Liver (tissue), 9 donors: ENCODE results near the gene CATSPER4. TPM values are rescaled to one million over a fixed set of nuclear protein-coding genes. Genes with fewer than 3 reads are reported as not detected.

Experiments
- DNase-seq: peaks from one replicate; pipeline ENCODE4 v3.0.0-alpha.2; 2017; ENCODE audit warnings: low spot score
- H3K27ac ChIP-seq, 2 donors: one replicate each; pipeline ENCODE4 v1.7.0; 2013; ENCODE audit warnings: inconsistent platforms in 2 of 2, low read length in 2 of 2, control low read depth in 1 of 2, low read depth in 1 of 2, mild to moderate bottlenecking in 1 of 2
- H3K27me3 ChIP-seq, 4 donors: one replicate each; pipeline versions ENCODE4 v1.6.1 to v1.7.0; 2013; ENCODE audit warnings: low read length in 3 of 4, inconsistent platforms in 1 of 4, mild to moderate bottlenecking in 1 of 4, moderate library complexity in 1 of 4; ENCODE audit not compliant: control insufficient read depth in 4 of 4, insufficient read depth in 4 of 4
- H3K36me3 ChIP-seq, 4 donors: one replicate each; pipeline versions ENCODE4 v1.6.1 to v1.7.0; 2013; ENCODE audit warnings: low read length in 3 of 4, mild to moderate bottlenecking in 3 of 4, low read depth in 1 of 4, moderate library complexity in 1 of 4; ENCODE audit not compliant: control insufficient read depth in 4 of 4, insufficient read depth in 3 of 4
- H3K4me1 ChIP-seq, 4 donors: one replicate each; pipeline versions ENCODE4 v1.6.1 to v1.7.0; 2013; ENCODE audit warnings: low read length in 3 of 4, mild to moderate bottlenecking in 3 of 4, moderate library complexity in 1 of 4; ENCODE audit not compliant: control insufficient read depth in 4 of 4, insufficient read depth in 4 of 4
- H3K4me3 ChIP-seq, 3 donors: one replicate each; pipeline versions ENCODE4 v1.6.1 to v1.7.0; 2013; ENCODE audit warnings: low read length in 3 of 3, control low read depth in 1 of 3, low read depth in 1 of 3, mild to moderate bottlenecking in 1 of 3
- H3K9ac ChIP-seq, 2 donors: one replicate each; pipeline ENCODE4 v1.7.0; 2013; ENCODE audit warnings: low read length in 2 of 2, mild to moderate bottlenecking in 2 of 2, moderate library complexity in 2 of 2, control low read depth in 1 of 2, low read depth in 1 of 2
- H3K9me3 ChIP-seq, 4 donors: one replicate each; pipeline versions ENCODE4 v1.6.1 to v1.7.0; 2013; ENCODE audit warnings: low read length in 3 of 4; ENCODE audit not compliant: control insufficient read depth in 4 of 4
- ATF3 ChIP-seq: IDR thresholded peaks from 2 replicates; pipeline ENCODE4 v1.6.1; 2016; ENCODE audit warnings: antibody characterized with exemption
- CTCF ChIP-seq: fragments of 150-350 bp; IDR thresholded peaks from 2 replicates; pipeline ENCODE4 v1.5.1; 2017; ENCODE audit warnings: improper control_type of control experiment, low read depth, low read length; ENCODE audit not compliant: missing input control
- EGR1 ChIP-seq, 2 donors: IDR thresholded peaks; 2 replicates each; pipeline ENCODE4 v1.6.1; 2016 to 2018; ENCODE audit warnings: antibody characterized with exemption in 2 of 2, low read depth in 2 of 2
- FOXA1 ChIP-seq: IDR thresholded peaks from 2 replicates; pipeline ENCODE4 v1.6.1; 2016; ENCODE audit warnings: antibody characterized with exemption
- FOXA2 ChIP-seq: IDR thresholded peaks from 2 replicates; pipeline ENCODE4 v1.6.1; 2016; ENCODE audit warnings: antibody characterized with exemption
- GABPA ChIP-seq, 2 donors: IDR thresholded peaks in 1 of 2; conservative IDR thresholded peaks in 1 of 2; 2 replicates each; pipeline ENCODE4 v1.6.1; 2016; ENCODE audit warnings: antibody characterized with exemption in 2 of 2, mild to moderate bottlenecking in 1 of 2, moderate library complexity in 1 of 2
- HNF4A ChIP-seq, 2 donors: conservative IDR thresholded peaks; 2 replicates each; pipeline ENCODE4 v1.6.1; 2016; ENCODE audit warnings: antibody characterized with exemption in 2 of 2, mild to moderate bottlenecking in 2 of 2
- HNF4G ChIP-seq: IDR thresholded peaks from 2 replicates; pipeline ENCODE4 v1.6.1; 2016; ENCODE audit warnings: antibody characterized with exemption
- JUND ChIP-seq, 2 donors: IDR thresholded peaks; 2 replicates each; pipeline ENCODE4 v1.6.1; 2016; ENCODE audit warnings: antibody characterized with exemption in 2 of 2
- MAX ChIP-seq: IDR thresholded peaks from 2 replicates; pipeline ENCODE4 v1.6.1; 2016; ENCODE audit warnings: antibody characterized with exemption
- NR2F2 ChIP-seq: IDR thresholded peaks from 2 replicates; pipeline ENCODE4 v1.6.1; 2016; ENCODE audit warnings: antibody characterized with exemption
- RAD21 ChIP-seq, 2 donors: IDR thresholded peaks; 2 replicates each; pipeline ENCODE4 v1.6.1; 2016; ENCODE audit warnings: antibody characterized with exemption in 2 of 2, mild to moderate bottlenecking in 2 of 2
- REST ChIP-seq: IDR thresholded peaks from 2 replicates; pipeline ENCODE4 v1.6.1; 2016; ENCODE audit warnings: antibody characterized with exemption, mild to moderate bottlenecking
- RXRA ChIP-seq, 2 donors: IDR thresholded peaks; 2 replicates each; pipeline ENCODE4 v1.6.1; 2017 to 2018; ENCODE audit warnings: antibody characterized with exemption in 2 of 2, mild to moderate bottlenecking in 1 of 2
- SP1 ChIP-seq: IDR thresholded peaks from 2 replicates; pipeline ENCODE4 v1.6.1; 2018; ENCODE audit warnings: antibody characterized with exemption, mild to moderate bottlenecking
- TAF1 ChIP-seq: conservative IDR thresholded peaks from 2 replicates; pipeline ENCODE4 v1.6.1; 2016; ENCODE audit warnings: antibody characterized with exemption, mild to moderate bottlenecking
- YY1 ChIP-seq: IDR thresholded peaks from 2 replicates; pipeline ENCODE4 v1.6.1; 2016; ENCODE audit warnings: antibody characterized with exemption, mild to moderate bottlenecking
- ZBTB33 ChIP-seq: IDR thresholded peaks from 2 replicates; pipeline ENCODE4 v1.6.1; 2016; ENCODE audit warnings: antibody characterized with exemption
- WGBS: extraction: QIAGEN DNeasy Blood & Tissue Kit; methylation state at CpG from one replicate; pipeline ENCODE4 v1.1.7; 2013; 5-methylcytosine and 5-hydroxymethylcytosine counted together
- polyA plus RNA-seq, 2 donors: library from polyadenylated mRNA; stranded (reverse) in 1 of 2; unstranded in 1 of 2; fragments of 200-250 nt in 1 of 2; fragments of >200 nt in 1 of 2; fragmentation: Nextera tagmentation in 1 of 2; extraction: Ambion mirVana in 1 of 2; gene quantifications; one replicate each; pipeline versions ENCODE4 v1.2.1 to v1.2.3, GENCODE V29; 2013 to 2015
- total RNA-seq, 2 donors: library from RNA; depleted of rRNA; stranded (reverse); fragments of >200 nt; gene quantifications; one replicate each; pipeline ENCODE4 v1.2.3, GENCODE V29; 2014
- donor health status: healthy.
- donor health status: healthy.
- donor health status: healthy.
- donor health status: healthy.
- donor health status: healthy.

The CATSPER4 gene
- total and polyA plus RNA-seq, 4 donors, result not detected

GRCh38 chr1:26169669-26170471 is 20.5 kb upstream of the CATSPER4 start, which contains the start of gene ZNF593:
Gene ZNF593, plus strand, starts transcription at chr1:26169908. Its CDS starts 76 bp downstream, at chr1:26169984.
- DNase-seq, result peak; percentile 92
- Histone ChIP-seq H3K36me3 (no peaks in the 10 kb centered on the region), H3K27me3 (no peaks in the 10 kb centered on the region), H3K9ac (peak within 1 kb of the TSS; percentile 51 to 90), H3K4me1 (peaks cover 6 to 18% (median 7%) of the 10 kb centered on the region in 4 donors), H3K4me3 (peak within 1 kb of the TSS; percentile 59 to 90 (median 84)), H3K9me3 (no peaks in the 10 kb centered on the region), H3K27ac (peak within 1 kb of the TSS; percentile 60 to 82)
- WGBS, result 1% methylated on average over 76 of the region's 76 CpGs
- peak; percentile 63 to 71 for TF ChIP-seq RAD21 (IDR thresholded peaks at IDR 0.05)
- peak; percentile 80 for TF ChIP-seq CTCF
- TF ChIP-seq SP1, result peak; percentile 40
- TF ChIP-seq FOXA1, result no peak
- TF ChIP-seq ZBTB33, result no peak
- peak; percentile 73 to 80 for TF ChIP-seq JUND (IDR thresholded peaks at IDR 0.05)
- no peak for TF ChIP-seq EGR1 (IDR thresholded peaks at IDR 0.05; ENCODE audit: low read depth in 2 of 2)
- TF ChIP-seq HNF4A (conservative IDR thresholded peaks at IDR 0.05), result peak in 1 of 2 donors; percentile 24
- TF ChIP-seq YY1, result peak; percentile 10
- TF ChIP-seq REST, result peak; percentile 49
- no peak for TF ChIP-seq RXRA (IDR thresholded peaks at IDR 0.05)
- TF ChIP-seq HNF4G, result no peak
- no peak for TF ChIP-seq NR2F2
- no peak for TF ChIP-seq MAX
- TF ChIP-seq ATF3, result no peak
- TF ChIP-seq TAF1, result no peak
- TF ChIP-seq FOXA2, result no peak
- peak in 1 of 2 donors; percentile 80 for TF ChIP-seq GABPA (IDR thresholded peaks at IDR 0.05 in 1 of 2, conservative IDR thresholded peaks at IDR 0.05 in 1 of 2)
